HG03575 (cell line): ENCODE results near the gene FBXW12.

ENCODE experiments used
- ATAC-seq: cut with Tn5 transposase; IDR thresholded peaks from one replicate; pipeline ENCODE4 v1.9.1; 2021; ENCODE audit not compliant: unreplicated experiment, insufficient number of reproducible peaks, low FRiP score; ENCODE audit errors: extremely low read depth

Gene FBXW12

GRCh38 chr3:48430708-48431101, 58.7 kb downstream of the FBXW12 start:
- ATAC-seq = no peak

GRCh38 chr3:48431224-48432029, 59.4 kb downstream of the FBXW12 start:
- ATAC-seq = no peak

- no peak for ATAC-seq
These were observed 60.7 kb downstream of the FBXW12 start for GRCh38 chr3:48432411-48433371.

GRCh38 chr3:48433472-48434118, 61.6 kb downstream of the FBXW12 start:
- ATAC-seq = no peak

- no peak for ATAC-seq
These were observed 62.7 kb downstream of the FBXW12 start for GRCh38 chr3:48434591-48435222.

- no peak for ATAC-seq
These were observed 63.2 kb downstream of the FBXW12 start for GRCh38 chr3:48435223-48435595.

GRCh38 chr3:48435774-48436476, 63.9 kb downstream of the FBXW12 start:
- ATAC-seq = no peak

GRCh38 chr3:48436477-48436787, 64.4 kb downstream of the FBXW12 start:
- ATAC-seq = no peak

- no peak for ATAC-seq
These were observed 64.8 kb downstream of the FBXW12 start for GRCh38 chr3:48436855-48437254.

GRCh38 chr3:48437812-48438211, 65.8 kb downstream of the FBXW12 start:
- no peak for ATAC-seq

- peak; percentile 54 for ATAC-seq
These were observed 68.0 kb downstream of the FBXW12 start, which contains the start of the genes CCDC51 and TMA7 for GRCh38 chr3:48439820-48440589. CCDC51 (minus strand) TSS chr3:48440119; CDS start chr3:48435128, 4,991 bp downstream. TMA7 (plus strand) TSS chr3:48440257; CDS start chr3:48440297, 40 bp downstream.

- no peak for ATAC-seq
These were observed 68.6 kb downstream of the FBXW12 start for GRCh38 chr3:48440590-48440958.

- no peak for ATAC-seq
These were observed 69.9 kb downstream of the FBXW12 start for GRCh38 chr3:48441940-48442339.
